HG03103 (cell line): ENCODE results near the gene ZNF598.
"Not testable (repeated sequence)": the region's sequence is repeated elsewhere in the genome, so short reads cannot be mapped to it uniquely, and the experiment has no call there.

ENCODE experiments used
- ATAC-seq: cut with Tn5 transposase; IDR thresholded peaks from one replicate; pipeline ENCODE4 v1.9.1; 2021; ENCODE audit warnings: low read depth; ENCODE audit not compliant: unreplicated experiment

The ZNF598 gene

GRCh38 chr16:1978476-1979120 is 31.0 kb downstream of the ZNF598 start:
- ATAC-seq = no peak

GRCh38 chr16:1977875-1978268 is 31.7 kb downstream of the ZNF598 start:
- ATAC-seq = no peak

- ATAC-seq = no peak
Measured at GRCh38 chr16:1976951-1977874, 32.4 kb downstream of the ZNF598 start.

GRCh38 chr16:1976216-1976520 is 33.5 kb downstream of the ZNF598 start:
- no peak for ATAC-seq

GRCh38 chr16:1975432-1976215 is 34.0 kb downstream of the ZNF598 start:
- no peak for ATAC-seq

- no peak for ATAC-seq
Measured at GRCh38 chr16:1974157-1975070, 35.2 kb downstream of the ZNF598 start.

GRCh38 chr16:1973461-1974156 is 36.0 kb downstream of the ZNF598 start:
- no peak for ATAC-seq

- ATAC-seq = no peak
Measured at GRCh38 chr16:1972490-1972877, 37.1 kb downstream of the ZNF598 start.

- peak; percentile 75 for ATAC-seq
Measured at GRCh38 chr16:1971796-1972489, 37.7 kb downstream of the ZNF598 start, which contains the start of gene TBL3. Gene TBL3, plus strand, starts transcription at chr16:1972053. Its CDS starts 112 bp downstream, at chr16:1972165.

GRCh38 chr16:1968146-1968953 is 41.3 kb downstream of the ZNF598 start:
- ATAC-seq = no peak

GRCh38 chr16:1966460-1966859 is 43.2 kb downstream of the ZNF598 start, which contains the start of gene RNF151:
Gene RNF151, plus strand, starts transcription at chr16:1966856. Its CDS starts 26 bp downstream, at chr16:1966882.
- ATAC-seq = no peak

- ATAC-seq = no peak
Measured at GRCh38 chr16:1965396-1966001, 44.1 kb downstream of the ZNF598 start.

GRCh38 chr16:1964506-1965395 is 44.9 kb downstream of the ZNF598 start, which contains the start of gene RPS2:
Gene RPS2, minus strand, starts transcription at chr16:1964826. Its CDS starts 201 bp downstream, at chr16:1964625.
- ATAC-seq = peak; percentile 75

GRCh38 chr16:1963806-1964505 is 45.7 kb downstream of the ZNF598 start:
- no peak for ATAC-seq

GRCh38 chr16:1962161-1963153 is 47.2 kb downstream of the ZNF598 start:
- not testable (repeated sequence) for ATAC-seq
